Body of pancreas (tissue), 4 donors: ENCODE data around the gene TBC1D19. TPM values are rescaled to one million over a fixed set of nuclear protein-coding genes. Genes with fewer than 3 reads are reported as not detected.

ENCODE experiments used
- ATAC-seq: fragments of 150-250 bp; one replicate; pipeline ENCODE4 v1.9.1; 2016
- DNase-seq, 4 donors: peaks; one replicate each; pipeline ENCODE4 v3.0.0-alpha.2; 2019
- H3K27ac ChIP-seq, 4 donors: fragments of 200-600 bp; sonication (generic); 1 replicate in 3 of 4; 2 replicates in 1 of 4; pipeline versions ENCODE4 v1.5.1 to v1.6.1; 2016 to 2019; ENCODE audit warnings: mild to moderate bottlenecking in 1 of 4, mixed read lengths in 1 of 4, moderate library complexity in 1 of 4
- H3K27me3 ChIP-seq, 2 donors: fragments of 200-600 bp; sonication (generic); one replicate each; pipeline ENCODE4 v1.6.0; 2016; ENCODE audit warnings: mild to moderate bottlenecking in 1 of 2
- H3K36me3 ChIP-seq, 2 donors: fragments of 200-600 bp; sonication (generic); replicated peaks in 1 of 2; 2 replicates each; pipeline ENCODE4 v1.5.1; 2016; ENCODE audit warnings: low read depth in 2 of 2; ENCODE audit not compliant: insufficient read depth in 1 of 2
- H3K4me1 ChIP-seq: fragments of 200-600 bp; sonication (generic); one replicate; pipeline ENCODE4 v1.6.0; 2016
- H3K4me3 ChIP-seq, 2 donors: fragments of 200-600 bp; sonication (generic); 1 replicate in 1 of 2; 2 replicates in 1 of 2; pipeline ENCODE4 v1.5.1; 2016 to 2019
- H3K9me3 ChIP-seq, 3 donors: fragments of 200-600 bp; sonication (generic); 1 replicate in 2 of 3; 2 replicates in 1 of 3; pipeline ENCODE4 v1.5.1; 2016
- POLR2A ChIP-seq, 3 donors: fragments of 450-650 bp; IDR thresholded peaks; one replicate each; pipeline ENCODE4 v1.6.1; 2016; ENCODE audit warnings: antibody characterized with exemption in 3 of 3, mild to moderate bottlenecking in 2 of 3
- WGBS, 2 donors: methylation state at CpG; one replicate each; pipeline ENCODE4 v1.1.5; 2017; 5-methylcytosine and 5-hydroxymethylcytosine counted together
- intact Hi-C: fragments of 100-400 bp; cut with DNase I; formaldehyde crosslinking; loops from one replicate; pipeline ENCODE4 v1.15.1; 2023
- total RNA-seq, 2 donors: library from RNA; depleted of rRNA; stranded (reverse); fragments of >200 nt; gene quantifications; one replicate each; pipeline ENCODE4 v1.1.0, GENCODE V29; 2016
- TF ChIP-seq, protein P1 (sequence below), 7 experiments: fragments of 450-650 bp in 4 of 7; fragments of 200-600 bp in 3 of 7; sonication (generic) in 3 of 7; IDR thresholded peaks; one replicate each; pipeline ENCODE4 v1.5.1; 2016 to 2019; ENCODE audit warnings: antibody characterized with exemption in 7 of 7

The TBC1D19 gene
- total RNA-seq, 2 donors from 2014 or later: 22.8 to 30.7 TPM

DNA sequence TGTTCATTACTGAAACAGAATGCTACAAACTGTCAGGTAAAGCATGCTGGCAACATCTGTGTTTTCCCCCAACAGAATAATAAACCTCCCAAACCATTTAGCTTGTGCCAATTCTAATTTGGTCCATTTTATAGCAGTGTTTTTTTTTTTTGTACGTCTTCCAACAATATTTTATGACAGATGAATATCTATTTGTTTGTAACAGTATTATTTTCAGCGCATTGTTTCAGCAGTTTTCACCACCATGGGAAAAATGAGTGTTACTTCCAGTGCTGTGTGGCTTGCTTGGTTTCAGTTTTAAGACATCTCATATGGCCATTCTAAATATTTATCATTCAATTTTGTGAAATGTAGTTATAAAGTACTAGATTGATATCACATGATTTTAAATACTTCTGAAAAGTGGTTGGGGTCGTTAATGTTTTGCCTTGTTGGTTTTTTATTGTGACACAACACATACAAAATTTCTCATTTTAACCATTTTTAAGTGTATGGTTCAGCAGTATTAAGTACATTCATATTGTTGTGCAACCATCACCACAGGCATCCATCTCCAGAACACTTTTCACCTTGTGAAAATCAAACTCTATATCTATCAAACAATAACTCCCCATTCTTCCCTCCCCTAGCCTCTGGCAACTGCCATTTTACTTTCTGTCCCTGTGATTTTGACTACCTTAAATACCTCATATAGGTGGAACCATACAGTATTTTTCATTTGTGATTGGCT is 25.6 kb upstream of the TBC1D19 start:
- no peak overlapping the region for H3K4me3 ChIP-seq
- H3K27ac ChIP-seq: no peak overlapping the region
- H3K4me1 ChIP-seq: no peaks in the 10 kb centered on the region
- DNase-seq (no peak), ATAC-seq (no peak)
- intact Hi-C loops: no loop called here
- TF ChIP-seq POLR2A (IDR thresholded peaks at IDR 0.05): no peak
- TF ChIP-seq, protein P1, sequence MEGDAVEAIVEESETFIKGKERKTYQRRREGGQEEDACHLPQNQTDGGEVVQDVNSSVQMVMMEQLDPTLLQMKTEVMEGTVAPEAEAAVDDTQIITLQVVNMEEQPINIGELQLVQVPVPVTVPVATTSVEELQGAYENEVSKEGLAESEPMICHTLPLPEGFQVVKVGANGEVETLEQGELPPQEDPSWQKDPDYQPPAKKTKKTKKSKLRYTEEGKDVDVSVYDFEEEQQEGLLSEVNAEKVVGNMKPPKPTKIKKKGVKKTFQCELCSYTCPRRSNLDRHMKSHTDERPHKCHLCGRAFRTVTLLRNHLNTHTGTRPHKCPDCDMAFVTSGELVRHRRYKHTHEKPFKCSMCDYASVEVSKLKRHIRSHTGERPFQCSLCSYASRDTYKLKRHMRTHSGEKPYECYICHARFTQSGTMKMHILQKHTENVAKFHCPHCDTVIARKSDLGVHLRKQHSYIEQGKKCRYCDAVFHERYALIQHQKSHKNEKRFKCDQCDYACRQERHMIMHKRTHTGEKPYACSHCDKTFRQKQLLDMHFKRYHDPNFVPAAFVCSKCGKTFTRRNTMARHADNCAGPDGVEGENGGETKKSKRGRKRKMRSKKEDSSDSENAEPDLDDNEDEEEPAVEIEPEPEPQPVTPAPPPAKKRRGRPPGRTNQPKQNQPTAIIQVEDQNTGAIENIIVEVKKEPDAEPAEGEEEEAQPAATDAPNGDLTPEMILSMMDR (IDR thresholded peaks at IDR 0.05): no peak
- peaks cover 0 to 5% (median 0%) of the 10 kb centered on the region in 3 donors for H3K9me3 ChIP-seq
- H3K27me3 ChIP-seq: no peaks in the 10 kb centered on the region
- H3K36me3 ChIP-seq: no peaks in the 10 kb centered on the region
- WGBS, 2 donors: 71 to 77% methylated on average over 3 of the region's 3 CpGs

DNA sequence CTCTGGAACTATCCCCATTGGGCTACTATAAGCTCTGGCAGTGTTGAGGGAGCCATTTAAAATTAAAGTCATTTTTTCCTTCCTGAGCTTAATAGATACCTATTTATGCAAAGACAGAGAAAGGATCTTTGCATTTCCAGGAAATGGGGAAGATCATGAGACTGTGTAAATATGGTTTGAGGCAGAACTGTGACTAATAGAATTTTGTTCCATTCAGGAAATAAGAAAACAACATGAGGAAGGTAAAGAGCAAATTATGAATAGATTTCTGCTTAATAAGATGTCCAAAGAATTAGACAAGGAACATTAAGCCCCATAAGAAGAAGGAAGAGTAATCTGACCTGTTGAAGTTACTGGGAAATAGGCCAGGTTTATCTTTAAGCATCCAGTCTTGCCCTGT is 17.8 kb upstream of the TBC1D19 start:
- ATAC-seq: no peak

DNA sequence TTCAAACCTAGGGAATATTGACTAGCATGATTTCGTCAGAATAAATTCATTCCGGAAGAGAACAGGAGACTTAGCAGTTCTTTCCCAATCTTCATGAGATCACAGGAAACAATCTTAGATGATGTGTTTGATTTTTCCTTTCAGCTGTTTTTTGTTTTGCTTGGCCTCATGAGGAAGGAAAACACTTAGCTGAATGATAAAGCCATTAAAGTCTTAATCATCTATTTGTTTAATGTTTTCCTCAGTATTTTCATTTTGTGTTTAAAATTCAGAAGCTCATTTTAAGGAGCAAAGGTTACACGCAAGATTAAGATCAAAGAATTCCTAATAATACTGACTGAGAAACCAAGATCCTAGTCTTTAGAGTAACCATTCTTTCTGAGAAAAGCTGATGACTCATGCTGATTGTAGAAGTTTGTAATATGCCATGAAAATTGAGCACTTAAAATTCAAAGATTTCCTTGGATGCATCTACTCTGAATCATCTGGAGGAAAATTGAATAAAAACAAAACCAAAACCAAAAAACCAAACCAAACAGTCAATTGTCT is 15.4 kb upstream of the TBC1D19 start:
- Histone ChIP-seq H3K36me3 (no peaks in the 10 kb centered on the region), H3K27me3 (no peaks in the 10 kb centered on the region), H3K4me1 (no peaks in the 10 kb centered on the region), H3K9me3 (no peaks in the 10 kb centered on the region), H3K4me3 (no peak overlapping the region), H3K27ac (no peak overlapping the region)
- intact Hi-C loops: no loop called here
- DNase-seq (no peak), ATAC-seq (no peak)
- TF ChIP-seq, protein P1 (IDR thresholded peaks at IDR 0.05): no peak
- no peak for TF ChIP-seq POLR2A (IDR thresholded peaks at IDR 0.05)
- 72 to 75% methylated on average over 3 of the region's 3 CpGs for WGBS, 2 donors

More for the DNA sequence above, 17.8 kb upstream of the TBC1D19 start:
- no peak for DNase-seq
- Histone ChIP-seq H3K4me3 (no peak overlapping the region), H3K9me3 (peaks cover 0 to 5% (median 0%) of the 10 kb centered on the region in 3 donors), H3K27ac (no peak overlapping the region), H3K36me3 (no peaks in the 10 kb centered on the region), H3K27me3 (no peaks in the 10 kb centered on the region), H3K4me1 (no peaks in the 10 kb centered on the region)
- no peak for TF ChIP-seq POLR2A (IDR thresholded peaks at IDR 0.05)
- TF ChIP-seq, protein P1 (IDR thresholded peaks at IDR 0.05): no peak
- intact Hi-C loops: no loop called here

DNA sequence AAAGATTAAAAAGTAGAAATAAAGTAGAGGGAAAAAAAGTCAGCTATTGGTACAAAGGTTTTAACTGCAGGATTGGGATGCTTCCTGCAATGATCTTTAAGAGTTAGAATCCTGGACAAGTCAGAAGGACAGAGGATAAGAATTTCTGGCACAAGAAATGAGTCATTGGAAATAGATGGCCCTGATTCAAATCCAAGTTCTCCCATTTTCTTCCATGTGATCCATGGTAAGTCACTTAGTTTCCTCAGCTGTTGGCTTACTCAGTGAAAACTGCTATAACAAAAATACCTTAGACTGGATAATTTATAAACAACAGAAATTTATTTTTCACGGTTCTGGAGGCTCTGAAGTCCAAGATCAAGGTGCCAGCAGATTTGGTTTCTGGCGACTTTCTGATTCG is 13.3 kb upstream of the TBC1D19 start:
- intact Hi-C loops: no loop called here
- TF ChIP-seq, protein P1 (IDR thresholded peaks at IDR 0.05): no peak
- no peak for TF ChIP-seq POLR2A (IDR thresholded peaks at IDR 0.05)
- ATAC-seq (no peak), DNase-seq (no peak)
- H3K9me3 ChIP-seq: no peaks in the 10 kb centered on the region
- H3K4me1 ChIP-seq: no peaks in the 10 kb centered on the region
- no peaks in the 10 kb centered on the region for H3K36me3 ChIP-seq
- H3K27me3 ChIP-seq: no peaks in the 10 kb centered on the region
- H3K4me3 ChIP-seq: no peak overlapping the region
- 55 to 64% methylated on average over 3 of the region's 3 CpGs for WGBS, 2 donors
- H3K27ac ChIP-seq: no peak overlapping the region

DNA sequence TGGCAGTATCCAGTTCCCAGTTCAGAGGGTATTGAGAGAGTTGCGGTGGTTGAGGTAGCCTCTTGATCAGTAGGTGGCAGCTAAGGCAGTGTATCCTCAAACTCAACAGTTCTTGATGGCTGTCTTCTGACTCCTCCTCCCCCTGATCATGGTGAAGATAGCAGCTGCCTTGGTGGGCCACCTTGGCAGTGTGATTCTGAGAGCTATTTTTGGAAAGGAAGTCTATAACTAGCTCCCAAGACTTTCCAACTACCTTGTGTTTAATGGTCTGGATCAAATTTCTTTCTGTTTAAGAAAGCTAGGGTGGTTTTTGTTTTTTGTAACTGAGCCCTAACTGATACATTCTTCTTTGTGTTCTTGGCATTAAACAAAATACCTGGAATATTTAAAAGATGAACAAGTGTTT is 10.5 kb upstream of the TBC1D19 start:
- WGBS, 2 donors: 79 to 88% methylated on average over 1 of the region's 1 CpG

More for the DNA sequence above, 10.5 kb upstream of the TBC1D19 start:
- H3K27me3 ChIP-seq: no peaks in the 10 kb centered on the region
- no peak for DNase-seq
- peaks cover 5% of the 10 kb centered on the region for H3K4me1 ChIP-seq
- ATAC-seq: no peak
- H3K36me3 ChIP-seq: no peaks in the 10 kb centered on the region
- no peak overlapping the region for H3K4me3 ChIP-seq
- intact Hi-C loops: no loop called here
- no peaks in the 10 kb centered on the region for H3K9me3 ChIP-seq
- H3K27ac ChIP-seq: no peak overlapping the region
- TF ChIP-seq, protein P1 (IDR thresholded peaks at IDR 0.05): no peak
- TF ChIP-seq POLR2A (IDR thresholded peaks at IDR 0.05): no peak
